H1 (cell line): ENCODE data around the gene HNRNPDL. TPM values are rescaled to one million over a fixed set of nuclear protein-coding genes. Genes with fewer than 3 reads are reported as not detected.

Source experiments
- CTCF ChIA-PET: fragments of 300-600 bp; sonication (Branson Sonifier 250); formaldehyde crosslinking; loops from one replicate; lab custom pipeline; 2021; ENCODE audit not compliant: partially characterized antibody; lab: Charles Lee
- POLR2A ChIA-PET: fragments of 300-600 bp; sonication (Branson Sonifier 250); formaldehyde crosslinking; loops from one replicate; lab custom pipeline; 2021; ENCODE audit warnings: inconsistent platforms; ENCODE audit not compliant: partially characterized antibody; lab: Charles Lee
- DNase-seq, 2 experiments: peaks; one replicate each; pipeline versions ENCODE4 v3.0.0 to v3.0.0-alpha.2; 2010 to 2022; ENCODE audit warnings: low spot score in 2 of 2, low read depth in 1 of 2, mixed read lengths in 1 of 2
- FAIRE-seq: peaks from 2 replicates; lab custom pipeline; 2011; peaks lifted over from hg19 to GRCh38; lab: Jason Lieb, UNC
- H2AFZ ChIP-seq: 2 replicates; pipeline ENCODE4 v1.8.1; 2012; ENCODE audit warnings: low read length, inconsistent platforms
- H2AK5ac ChIP-seq: 2 replicates; pipeline ENCODE4 v1.6.1; 2013; ENCODE audit warnings: low read depth, low read length
- H2BK120ac ChIP-seq: replicated peaks from 2 replicates; pipeline ENCODE3; 2013; ENCODE audit warnings: low read depth, low read length, inconsistent platforms
- H2BK12ac ChIP-seq: 2 replicates; pipeline ENCODE4 v1.6.1; 2013; ENCODE audit warnings: low read depth, low read length
- H2BK15ac ChIP-seq: 2 replicates; pipeline ENCODE4 v1.6.1; 2013; ENCODE audit warnings: low read length
- H2BK20ac ChIP-seq: 2 replicates; pipeline ENCODE4 v1.6.1; 2013; ENCODE audit warnings: low read length
- H2BK5ac ChIP-seq: 2 replicates; pipeline ENCODE4 v1.6.1; 2013; ENCODE audit warnings: low read depth, low read length
- H3K14ac ChIP-seq: 2 replicates; pipeline ENCODE4 v1.6.1; 2013; ENCODE audit warnings: inconsistent platforms; ENCODE audit not compliant: insufficient read length
- H3K18ac ChIP-seq: 2 replicates; pipeline ENCODE4 v1.6.1; 2013; ENCODE audit warnings: low read length; ENCODE audit errors: extremely low read depth
- H3K23ac ChIP-seq: 2 replicates; pipeline ENCODE4 v1.6.1; 2013; ENCODE audit warnings: inconsistent platforms; ENCODE audit not compliant: insufficient read length
- H3K23me2 ChIP-seq: 2 replicates; pipeline ENCODE4 v1.6.1; 2013; ENCODE audit warnings: low read depth, low read length
- H3K27ac ChIP-seq: 2 replicates; pipeline ENCODE4 v1.6.1; 2011; ENCODE audit warnings: low read depth, low read length, inconsistent platforms
- H3K27me3 ChIP-seq, 4 experiments: replicated peaks in 1 of 4; 1 replicate in 1 of 4; 2 replicates in 3 of 4; pipeline versions ENCODE4 v1.6.1 to v1.8.1; 2011 to 2013; ENCODE audit warnings: low read length in 3 of 4, mild to moderate bottlenecking in 3 of 4, inconsistent platforms in 2 of 4, mixed read lengths in 2 of 4, moderate library complexity in 1 of 4; ENCODE audit not compliant: control insufficient read depth in 3 of 4, insufficient read depth in 3 of 4; ENCODE audit errors: extremely low read depth in 1 of 4
- H3K36me3 ChIP-seq, 4 experiments: 2 replicates each; pipeline versions ENCODE4 v1.6.1 to v1.8.1; 2011 to 2013; ENCODE audit warnings: mild to moderate bottlenecking in 4 of 4, low read length in 3 of 4, moderate library complexity in 2 of 4, control low read depth in 1 of 4, inconsistent platforms in 1 of 4; ENCODE audit not compliant: insufficient read depth in 4 of 4, control insufficient read depth in 2 of 4
- H3K4ac ChIP-seq: replicated peaks from 2 replicates; pipeline ENCODE3; 2013; ENCODE audit warnings: low read length, low read depth, mixed read lengths, inconsistent platforms; ENCODE audit not compliant: insufficient read length
- H3K4me1 ChIP-seq, 4 experiments: replicated peaks in 1 of 4; 1 replicate in 1 of 4; 2 replicates in 3 of 4; pipeline versions ENCODE4 v1.6.1 to v1.8.1; 2011 to 2013; ENCODE audit warnings: low read length in 3 of 4, inconsistent platforms in 2 of 4, mixed read lengths in 1 of 4; ENCODE audit not compliant: insufficient read depth in 4 of 4, control insufficient read depth in 3 of 4
- H3K4me2 ChIP-seq, 2 experiments: 2 replicates each; pipeline versions ENCODE4 v1.6.1 to v1.8.1; 2011 to 2013; ENCODE audit warnings: low read depth in 2 of 2, low read length in 2 of 2, control low read depth in 1 of 2, inconsistent platforms in 1 of 2, mild to moderate bottlenecking in 1 of 2; ENCODE audit not compliant: insufficient read depth in 1 of 2
- H3K4me3 ChIP-seq, 4 experiments: fragments of 200-600, 300-600 bp in 1 of 4; sonication (generic), shearing (Covaris generic), sonication (Bioruptor Twin) in 1 of 4; 2 replicates each; pipeline versions ENCODE4 v1.5.1 to v1.8.1; 2011 to 2016; ENCODE audit warnings: low read length in 4 of 4, low read depth in 3 of 4, control low read depth in 2 of 4, inconsistent platforms in 2 of 4, mild to moderate bottlenecking in 2 of 4, mixed read lengths in 1 of 4, moderate library complexity in 1 of 4; ENCODE audit not compliant: insufficient read depth in 2 of 4; ENCODE audit errors: extremely low read depth in 1 of 4
- H3K56ac ChIP-seq: replicated peaks from 2 replicates; pipeline ENCODE3; 2013; ENCODE audit warnings: low read depth, mild to moderate bottlenecking, mixed read lengths, low read length, inconsistent platforms; ENCODE audit not compliant: insufficient read length
- H3K79me1 ChIP-seq: 2 replicates; pipeline ENCODE4 v1.6.1; 2013; ENCODE audit warnings: low read depth, low read length, control low read depth
- H3K79me2 ChIP-seq, 2 experiments: 2 replicates each; pipeline versions ENCODE4 v1.6.1 to v1.8.1; 2012 to 2013; ENCODE audit warnings: low read length in 2 of 2, mild to moderate bottlenecking in 2 of 2, inconsistent platforms in 1 of 2; ENCODE audit not compliant: insufficient read depth in 2 of 2, control insufficient read depth in 1 of 2
- H3K9ac ChIP-seq, 4 experiments: replicated peaks in 1 of 4; 1 replicate in 1 of 4; 2 replicates in 3 of 4; pipeline versions ENCODE4 v1.6.1 to v1.8.1; 2011 to 2013; ENCODE audit warnings: low read depth in 3 of 4, low read length in 3 of 4, control low read depth in 2 of 4, mild to moderate bottlenecking in 2 of 4, moderate library complexity in 2 of 4, inconsistent platforms in 1 of 4; ENCODE audit errors: extremely low read depth in 1 of 4
- H3K9me3 ChIP-seq, 2 experiments: 2 replicates each; pipeline versions ENCODE4 v1.6.1 to v1.8.1; 2012 to 2013; ENCODE audit warnings: mild to moderate bottlenecking in 2 of 2, moderate library complexity in 2 of 2, control low read depth in 1 of 2, inconsistent platforms in 1 of 2, low read depth in 1 of 2, low read length in 1 of 2, mixed read lengths in 1 of 2; ENCODE audit not compliant: insufficient read depth in 2 of 2
- H4K20me1 ChIP-seq, 2 experiments: replicated peaks in 1 of 2; 2 replicates each; pipeline versions ENCODE3 to v1.8.1; 2011 to 2013; ENCODE audit warnings: inconsistent platforms in 2 of 2, low read length in 2 of 2, mild to moderate bottlenecking in 1 of 2; ENCODE audit not compliant: insufficient read depth in 2 of 2, control insufficient read depth in 1 of 2
- H4K5ac ChIP-seq: 2 replicates; pipeline ENCODE4 v1.6.1; 2013; ENCODE audit warnings: low read length, low read depth, mixed read lengths, inconsistent platforms; ENCODE audit not compliant: insufficient read length
- H4K8ac ChIP-seq: 2 replicates; pipeline ENCODE4 v1.8.0; 2013; ENCODE audit warnings: mild to moderate bottlenecking, moderate library complexity, low read length, inconsistent platforms; ENCODE audit not compliant: insufficient read depth; ENCODE audit errors: extremely low read depth
- H4K91ac ChIP-seq: replicated peaks from 2 replicates; pipeline ENCODE3; 2013; ENCODE audit warnings: low read length, mixed read lengths, inconsistent platforms; ENCODE audit not compliant: insufficient read length
- BCL11A ChIP-seq, 2 experiments: IDR thresholded peaks; one replicate each; pipeline ENCODE4 v1.6.1; 2011; ENCODE audit warnings: low read depth in 2 of 2, low read length in 2 of 2, mild to moderate bottlenecking in 2 of 2
- PHF8 ChIP-seq: fragments of 200-600 bp; sonication (generic); conservative IDR thresholded peaks from 2 replicates; pipeline ENCODE4 v1.7.1; 2012; ENCODE audit warnings: low read depth, mild to moderate bottlenecking, inconsistent platforms, low read length, moderate library complexity
- WGBS, 2 experiments: shearing (Covaris generic) in 1 of 2; methylation state at CpG; one replicate each; pipeline versions ENCODE4 v1.1.6 to v1.1.7; 2013 to 2015; ENCODE audit warnings: low lambda C conversion rate in 2 of 2, mixed read lengths in 2 of 2, inconsistent platforms in 1 of 2, low coverage in 1 of 2, missing lambda C conversion rate in 1 of 2; ENCODE audit not compliant: insufficient replicate concordance in 2 of 2, insufficient coverage in 1 of 2, insufficient read length in 1 of 2; ENCODE audit errors: extremely low coverage in 1 of 2, missing lambda C conversion rate in 1 of 2; 5-methylcytosine and 5-hydroxymethylcytosine counted together
- polyA plus RNA-seq, 7 experiments: library from polyadenylated mRNA; depleted of rRNA in 3 of 7; stranded (reverse) in 5 of 7; unstranded in 2 of 7; fragments of >200 nt in 5 of 7; fragments of 200-250 nt in 2 of 7; gene quantifications; 1 replicate in 5 of 7; 2 replicates in 1 of 7; 4 replicates in 1 of 7; pipeline versions ENCODE4 v1.2.1 to v1.2.3, GENCODE V29; 2011 to 2013; ENCODE audit warnings: missing spikeins in 2 of 7, mixed read lengths in 2 of 7
- total RNA-seq: library from RNA; stranded (reverse); fragmentation: NEBNext Ultra II Directional; extraction: Animal tissue kit (Norgen Biotek cat#: 25700); gene quantifications from 2 replicates; pipeline ENCODE4 v1.2.1, GENCODE V29; 2021

The HNRNPDL gene
- total and polyA plus RNA-seq, 2 of the 8 experiments (the other 6 are each of a cell fraction or from before 2014, with no cell fraction given), result 197 to 411 TPM

DNA sequence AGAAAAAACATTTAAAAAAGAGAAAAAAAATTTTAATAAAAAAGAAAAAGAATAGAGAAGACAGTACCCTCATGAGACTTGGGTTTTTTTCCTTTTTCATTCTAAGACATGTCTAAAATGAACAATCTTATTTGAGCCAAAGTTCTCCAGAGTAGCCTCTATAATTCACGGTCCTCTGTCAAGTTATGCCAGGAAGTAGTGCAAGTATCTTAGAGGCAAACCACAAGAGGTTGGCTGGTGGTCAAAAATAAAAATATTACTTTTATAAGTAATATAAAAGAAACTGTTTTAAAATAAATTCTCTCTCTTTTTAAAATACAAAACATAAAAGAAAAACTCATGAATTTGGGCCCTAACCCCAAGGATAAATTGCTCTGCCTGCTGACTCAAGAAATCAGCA lies 26.5 kb downstream of the HNRNPDL start:
- no peak overlapping the region for H3K23ac ChIP-seq
- H2BK120ac ChIP-seq, result no peak overlapping the region
- H3K4ac ChIP-seq, result no peak overlapping the region
- H3K23me2 ChIP-seq, result no peaks in the 10 kb centered on the region
- H3K4me2 ChIP-seq, result no peak overlapping the region
- no peak overlapping the region for H2BK15ac ChIP-seq
- no peaks in the 10 kb centered on the region for H3K9me3 ChIP-seq
- H3K4me3 ChIP-seq, result no peak overlapping the region
- DNase-seq, result no peak
- no peak overlapping the region for H3K18ac ChIP-seq
- H3K9ac ChIP-seq, result no peak overlapping the region
- H2BK12ac ChIP-seq, result no peak overlapping the region
- no peaks in the 10 kb centered on the region for H3K79me1 ChIP-seq
- no peak overlapping the region for H4K8ac ChIP-seq
- H4K5ac ChIP-seq, result no peak overlapping the region
- H3K27me3 ChIP-seq, result no peaks in the 10 kb centered on the region
- no peak for FAIRE-seq
- H4K20me1 ChIP-seq, result no peaks in the 10 kb centered on the region
- H3K56ac ChIP-seq, result no peak overlapping the region
- CTCF ChIA-PET, result no interaction called here
- H3K14ac ChIP-seq, result no peak overlapping the region
- no peaks in the 10 kb centered on the region for H3K4me1 ChIP-seq
- H3K36me3 ChIP-seq, result no peaks in the 10 kb centered on the region
- no peak overlapping the region for H2BK20ac ChIP-seq
- POLR2A ChIA-PET, result interaction anchor here (1.2 to 2.1 kb wide), 4 partner anchors 21 to 31 kb away, joined by 3 to 8 read pairs (median 6); partner anchors contain the start of gene HNRNPD
- H2AFZ ChIP-seq, result no peak overlapping the region
- 88% methylated on average over 1 of the region's 1 CpG; no CpG with 5 or more reads in 1 of the 2 experiments for WGBS, 2 experiments
- TF ChIP-seq BCL11A (IDR thresholded peaks at IDR 0.05; ENCODE audit: low read depth in 2 of 2, low read length in 2 of 2) (no peak), PHF8 (no peak)
- TF ChIP-seq, all 59 proteins: peak for 0
- no peaks in the 10 kb centered on the region for H3K79me2 ChIP-seq
- no peak overlapping the region for H3K27ac ChIP-seq
- H2AK5ac ChIP-seq, result no peak overlapping the region
- no peak overlapping the region for H4K91ac ChIP-seq
- H2BK5ac ChIP-seq, result no peak overlapping the region
